HG02642 (cell line): ENCODE results near the gene CLEC10A.
"Not testable (repeated sequence)": the region's sequence is repeated elsewhere in the genome, so short reads cannot be mapped to it uniquely, and the experiment has no call there.

Experiments
- ATAC-seq: cut with Tn5 transposase; IDR thresholded peaks from one replicate; pipeline ENCODE4 v1.9.1; 2021; ENCODE audit warnings: mild to moderate bottlenecking; ENCODE audit not compliant: unreplicated experiment, poor library complexity

Gene CLEC10A

DNA sequence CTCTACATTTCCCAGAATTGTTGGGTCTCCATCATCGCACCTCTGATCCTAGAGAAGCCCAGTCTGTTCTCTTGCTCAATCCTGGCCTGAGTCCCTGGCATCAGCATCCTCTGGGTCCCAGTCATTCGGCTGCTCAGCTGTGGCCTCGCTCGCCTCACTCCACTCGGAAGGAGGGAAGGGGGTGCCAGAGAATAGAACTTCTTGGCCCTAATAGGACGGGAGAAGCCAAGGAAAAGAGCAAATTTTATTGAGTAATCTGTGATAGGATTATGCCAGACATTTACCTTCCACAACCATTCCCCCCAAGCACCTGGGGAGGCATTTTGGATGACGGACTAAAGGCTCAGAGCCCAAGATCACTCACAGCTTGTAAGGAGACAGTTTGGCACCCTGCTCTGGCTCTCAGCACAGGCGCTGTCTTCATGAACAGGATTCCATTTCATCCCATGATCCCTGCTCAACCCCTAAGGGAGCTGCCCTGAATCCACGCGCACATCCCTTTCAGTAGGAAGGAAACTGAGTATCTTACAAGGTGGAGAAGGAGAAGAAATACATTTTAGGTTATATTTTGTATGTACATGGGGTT, 498 bp upstream of the CLEC10A start:
- ATAC-seq, result no peak

DNA sequence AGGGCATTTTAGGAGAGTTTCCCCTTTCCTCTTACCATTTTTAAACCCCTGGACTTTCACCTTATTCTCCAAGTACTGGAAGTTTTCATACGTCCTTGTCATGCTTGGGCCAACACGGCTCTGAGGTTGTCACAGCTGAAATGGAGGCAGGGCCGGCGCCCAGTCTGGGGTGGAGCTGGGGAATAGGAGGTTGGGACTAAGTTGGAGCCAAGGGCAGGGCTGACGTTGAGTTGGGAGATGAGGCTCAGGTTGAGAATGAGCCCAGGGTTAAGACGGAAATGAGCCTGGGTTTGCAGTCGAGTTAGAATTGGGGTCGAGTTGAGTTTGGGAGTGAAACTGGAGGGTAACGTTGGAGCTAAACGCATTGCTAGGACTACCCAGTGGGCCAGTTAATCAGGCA, 1.3 kb downstream of the CLEC10A start:
- no peak for ATAC-seq

- ATAC-seq, result no peak
Measured at GRCh38 chr17:7077911-7078546, 2.0 kb downstream of the CLEC10A start.

DNA sequence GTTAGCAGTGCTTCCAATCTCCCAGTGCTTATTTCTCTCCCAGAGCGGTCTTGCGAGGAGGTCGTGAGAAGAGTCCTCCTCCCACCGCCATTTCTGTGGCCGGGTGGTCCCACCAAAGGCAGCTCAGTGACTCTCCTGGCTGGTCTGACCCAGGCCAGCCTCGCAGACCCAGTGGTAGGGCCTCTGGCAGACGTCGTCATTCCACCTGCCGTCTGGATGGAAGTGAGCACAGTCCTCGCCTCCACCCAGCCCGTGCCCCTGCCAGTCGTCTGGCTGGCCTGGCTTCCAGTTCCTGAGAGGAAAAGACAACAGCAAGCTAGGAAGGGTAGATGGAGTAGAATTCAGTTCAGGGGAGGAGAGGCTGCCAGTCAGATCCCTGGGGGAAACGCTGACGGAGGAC, 5.1 kb downstream of the CLEC10A start:
- no peak for ATAC-seq

DNA sequence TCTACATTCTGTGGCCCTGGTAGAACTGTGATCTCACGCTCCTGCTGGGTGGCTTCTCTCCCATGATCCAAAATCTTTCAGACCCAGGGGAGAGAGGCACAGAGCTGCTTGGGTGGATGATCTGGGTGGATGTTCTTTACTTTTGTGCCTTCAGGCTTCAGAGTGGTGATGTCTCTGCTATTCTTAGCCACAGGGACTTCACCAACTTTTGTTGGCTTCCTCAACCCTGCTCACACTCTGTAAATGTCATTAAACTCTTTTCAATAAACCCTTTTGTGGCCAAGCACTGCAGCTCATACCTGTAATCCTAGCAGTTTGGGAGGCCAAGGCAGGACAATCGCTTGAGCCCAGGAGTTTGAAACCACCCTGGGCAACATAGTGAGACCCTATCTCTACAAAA, 7.6 kb downstream of the CLEC10A start:
- no peak for ATAC-seq

GRCh38 chr17:7070712-7071111, 9.3 kb downstream of the CLEC10A start:
- no peak for ATAC-seq

DNA sequence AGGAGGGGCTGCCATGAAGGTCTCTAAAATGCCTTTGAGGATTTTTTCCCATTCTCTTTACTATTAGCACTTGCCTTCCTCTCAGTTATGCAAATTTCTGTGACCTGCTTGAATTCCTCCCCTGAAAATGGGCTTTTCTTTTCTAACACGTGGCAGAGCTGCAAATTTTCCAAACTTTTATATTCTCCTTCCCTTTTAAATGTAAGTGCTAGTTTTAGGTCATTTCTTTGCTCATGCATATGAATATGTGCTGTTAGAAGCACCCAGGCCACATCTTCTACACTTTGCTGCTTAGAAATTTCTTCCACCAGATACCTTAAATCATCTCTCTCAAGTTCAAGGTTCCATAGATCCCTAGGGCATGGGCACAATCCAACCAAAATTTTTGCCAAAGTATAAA, 11.8 kb downstream of the CLEC10A start:
- ATAC-seq, result no peak

DNA sequence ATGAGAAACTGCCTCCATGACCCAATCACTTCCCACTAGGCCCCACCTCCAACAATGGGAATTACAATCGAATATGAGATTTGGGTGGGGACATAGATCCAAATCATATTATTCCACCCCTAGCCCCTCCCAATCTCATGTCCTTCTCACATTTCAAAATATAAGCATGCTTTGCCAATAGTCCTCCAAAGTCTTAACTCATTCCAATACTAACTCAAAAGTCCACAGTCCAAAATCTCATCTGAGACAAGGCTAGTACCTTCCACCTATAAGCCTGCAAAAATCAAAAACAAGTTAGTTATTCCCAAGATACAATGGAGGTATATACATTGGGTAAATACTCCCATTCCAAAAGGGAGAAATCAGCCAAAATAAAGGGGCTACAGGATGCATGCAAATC, 12.9 kb downstream of the CLEC10A start:
- ATAC-seq, result no peak

DNA sequence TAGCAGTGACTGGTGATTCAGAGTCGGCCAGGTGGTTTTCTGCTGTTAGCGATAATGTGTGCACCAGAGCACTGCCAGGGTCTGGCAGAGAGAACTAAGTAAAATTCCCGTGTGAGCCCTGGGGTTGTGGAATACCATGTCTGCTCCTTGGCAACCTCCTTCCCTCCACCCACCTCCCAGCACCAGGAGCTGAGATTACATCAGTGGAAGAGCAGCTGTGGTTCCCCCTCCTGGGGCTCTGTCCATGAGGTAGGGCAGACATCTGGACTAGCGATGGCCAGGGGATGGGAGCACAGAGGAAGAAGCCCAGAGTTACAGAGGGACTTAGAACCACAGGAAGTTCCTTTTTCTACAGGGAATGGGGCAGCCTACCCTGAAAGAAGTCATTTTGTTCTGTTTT, 15.8 kb downstream of the CLEC10A start:
- no peak for ATAC-seq

GRCh38 chr17:7063518-7064094, 16.4 kb downstream of the CLEC10A start:
- no peak for ATAC-seq

- ATAC-seq, result no peak
Measured at GRCh38 chr17:7060165-7060891, 19.7 kb downstream of the CLEC10A start.

DNA sequence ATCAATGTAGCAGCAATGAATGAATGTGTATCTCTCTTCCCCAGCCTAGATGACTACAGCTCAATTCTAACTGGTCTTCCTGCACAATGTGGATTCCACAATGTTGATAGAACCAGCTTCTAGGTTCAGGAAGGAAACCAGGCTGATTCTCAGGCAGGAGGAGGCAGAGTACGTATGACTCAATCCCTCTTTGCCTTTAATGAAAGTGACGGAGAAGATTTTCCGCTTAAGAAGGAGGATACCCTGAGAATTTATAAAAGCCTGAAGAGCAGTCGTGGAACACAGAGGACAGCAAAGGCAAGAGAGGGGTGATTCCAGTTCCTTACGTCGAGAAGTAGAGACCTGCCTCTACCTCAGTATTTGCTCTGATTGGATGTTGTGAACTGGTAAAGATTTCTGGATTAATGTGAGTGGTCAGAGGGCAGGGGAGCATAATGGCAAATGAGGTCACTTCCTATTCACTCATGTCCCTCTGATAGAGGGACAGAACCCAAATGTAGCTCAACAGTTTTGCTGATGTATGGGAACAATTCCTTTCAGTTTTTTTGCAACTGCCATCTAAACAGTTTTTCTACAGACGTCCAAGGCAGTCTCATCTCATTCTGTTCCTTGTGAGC, 21.1 kb downstream of the CLEC10A start:
- no peak for ATAC-seq

DNA sequence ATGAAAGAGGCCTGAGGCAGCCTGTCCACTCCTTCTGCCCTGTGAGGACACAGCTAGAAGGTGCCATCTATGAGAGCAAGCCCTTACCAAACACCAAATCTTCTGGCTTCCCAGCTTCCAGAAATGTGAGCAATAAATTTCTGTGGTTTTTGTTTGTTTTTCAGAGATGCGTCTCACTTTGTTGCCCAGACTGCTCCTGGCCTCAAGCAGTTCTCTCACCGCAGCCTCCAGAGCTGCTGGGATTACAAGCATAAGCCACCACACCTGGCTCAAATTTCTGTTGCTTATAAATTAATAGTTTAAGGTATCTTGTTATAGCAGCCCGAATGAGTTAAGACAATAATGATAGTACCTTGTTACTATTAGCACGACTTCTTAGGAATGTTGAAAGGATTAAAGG, 23.7 kb downstream of the CLEC10A start:
- ATAC-seq, result no peak

DNA sequence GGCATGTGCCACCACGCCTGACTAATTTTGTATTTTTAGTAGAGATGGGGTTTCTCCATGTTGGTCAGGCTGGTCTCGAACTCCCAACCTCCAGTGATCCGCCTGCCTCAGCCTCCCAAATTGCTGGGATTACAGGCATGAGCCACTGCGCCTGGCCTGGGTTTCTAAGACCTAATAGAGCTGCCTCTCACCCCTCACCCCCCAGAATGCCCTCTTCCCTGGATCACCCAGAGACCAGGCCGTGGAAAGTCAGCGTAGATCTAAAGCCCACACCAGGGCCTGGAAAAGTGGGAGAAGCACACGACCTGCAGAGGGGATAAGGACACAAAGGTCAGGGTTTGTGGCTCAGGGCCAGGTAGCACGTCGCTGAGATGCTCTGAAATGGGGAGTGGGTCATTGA, 29.5 kb downstream of the CLEC10A start:
- not testable (repeated sequence) for ATAC-seq

DNA sequence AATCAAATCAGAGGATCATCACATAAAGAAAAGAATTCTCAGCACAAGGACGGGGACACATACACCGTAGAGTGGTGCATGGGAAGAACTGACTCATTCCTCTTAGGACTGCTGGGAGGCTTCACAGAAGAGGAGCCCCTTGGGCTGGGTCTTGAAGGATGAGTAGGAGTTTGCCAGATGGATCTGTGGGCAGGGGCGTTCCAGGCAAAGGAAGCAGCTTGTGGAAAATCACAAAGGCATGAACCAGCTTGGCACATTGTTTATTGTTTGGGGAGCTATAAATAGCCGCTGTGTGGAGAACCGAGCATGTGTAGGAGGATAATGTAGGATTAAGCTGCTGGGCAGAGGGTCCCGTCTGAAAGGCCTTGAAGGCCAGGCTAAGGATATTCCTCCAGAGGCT, 31.1 kb downstream of the CLEC10A start:
- no peak for ATAC-seq

GRCh38 chr17:7047566-7047965, 32.5 kb downstream of the CLEC10A start:
- ATAC-seq, result no peak

GRCh38 chr17:7046725-7047397, 33.2 kb downstream of the CLEC10A start:
- ATAC-seq, result not testable (repeated sequence)

DNA sequence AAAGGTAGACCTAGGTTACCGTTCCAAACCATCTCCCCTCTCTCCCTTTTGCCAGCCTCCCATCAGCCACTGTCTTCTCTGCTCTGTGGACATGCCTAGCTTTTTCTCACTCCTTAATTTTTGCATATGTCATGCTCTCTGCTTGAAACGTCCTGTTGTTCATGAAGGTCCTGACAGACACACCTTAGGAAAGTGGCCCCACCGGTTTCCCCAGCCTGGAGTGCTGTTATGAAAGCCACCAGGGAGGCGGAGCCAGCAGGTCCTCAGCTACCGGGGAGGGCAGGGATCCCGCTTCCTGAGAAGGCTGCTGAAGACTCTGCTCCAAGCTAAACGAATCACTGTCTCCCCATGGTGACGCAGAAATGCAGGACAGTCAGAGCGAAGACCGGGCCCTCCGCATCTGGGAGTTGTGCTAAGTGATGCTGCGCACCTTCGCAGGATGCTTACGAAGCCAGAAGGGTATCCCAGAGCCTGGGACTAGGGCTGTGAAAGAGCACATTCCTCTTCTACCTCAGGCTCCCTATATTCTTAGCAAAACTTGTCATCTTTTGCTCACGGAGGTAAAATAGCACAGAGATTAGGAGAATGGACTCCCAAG, 33.8 kb downstream of the CLEC10A start:
- no peak for ATAC-seq

DNA sequence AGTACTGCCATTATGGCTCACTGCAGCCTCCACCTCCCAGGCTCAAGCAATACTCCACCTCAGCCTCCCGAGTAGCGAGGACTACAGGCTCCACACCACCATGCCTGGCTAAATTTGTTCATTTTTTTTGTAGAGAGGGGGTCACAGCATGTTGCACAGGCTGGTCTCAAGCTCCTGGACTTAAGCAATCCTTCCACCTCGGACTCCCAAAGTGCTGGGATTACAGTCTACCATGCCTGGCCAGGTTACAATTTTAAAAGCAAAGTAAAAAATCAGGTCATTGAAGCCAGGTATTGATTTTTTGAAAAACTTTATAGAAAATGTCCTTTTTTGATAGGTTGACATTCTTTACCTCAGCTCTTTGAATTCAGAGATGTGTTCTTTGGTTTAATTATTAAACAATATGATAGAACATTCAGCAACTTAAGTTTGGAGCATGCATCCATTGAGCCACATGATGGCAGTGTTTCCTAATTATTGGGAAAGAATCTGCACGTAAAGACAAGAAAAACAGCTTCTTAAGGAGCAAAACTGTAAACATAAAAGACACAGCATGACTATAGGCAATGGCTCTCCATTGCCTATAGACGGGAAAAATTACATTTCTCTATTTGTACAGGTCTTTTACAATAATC, 34.4 kb downstream of the CLEC10A start:
- ATAC-seq, result no peak
